Lung (tissue), 12 donors: ENCODE measurements around the gene NR1I2. TPM values are rescaled to one million over a fixed set of nuclear protein-coding genes. Genes with fewer than 3 reads are reported as not detected.

Source experiments
- ATAC-seq: fragments of 200-7000 bp; cut with Tn5 transposase; one replicate; pipeline ENCODE4 v1.9.1; 2020; ENCODE audit warnings: moderate number of reproducible peaks; ENCODE audit not compliant: insufficient read depth, low FRiP score
- DNase-seq, 3 donors: peaks; one replicate each; pipeline ENCODE4 v3.0.0-alpha.2; 2013 to 2017
- H3K27ac ChIP-seq, 2 donors: one replicate each; pipeline ENCODE4 v1.5.1; 2013; ENCODE audit warnings: mild to moderate bottlenecking in 2 of 2, moderate library complexity in 2 of 2, control low read depth in 1 of 2, inconsistent platforms in 1 of 2, low read depth in 1 of 2, low read length in 1 of 2
- H3K27me3 ChIP-seq, 3 donors: one replicate each; pipeline ENCODE4 v1.5.1; 2013; ENCODE audit warnings: low read length in 2 of 3; ENCODE audit not compliant: control insufficient read depth in 3 of 3, insufficient read depth in 3 of 3
- H3K36me3 ChIP-seq, 4 donors: one replicate each; pipeline ENCODE4 v1.5.1; 2013; ENCODE audit warnings: low read length in 4 of 4, mild to moderate bottlenecking in 1 of 4, moderate library complexity in 1 of 4; ENCODE audit not compliant: control insufficient read depth in 4 of 4, insufficient read depth in 4 of 4
- H3K4me1 ChIP-seq, 5 donors: one replicate each; pipeline ENCODE4 v1.5.1; 2013; ENCODE audit warnings: low read length in 5 of 5, mild to moderate bottlenecking in 2 of 5, moderate library complexity in 1 of 5; ENCODE audit not compliant: control insufficient read depth in 5 of 5, insufficient read depth in 5 of 5
- H3K4me3 ChIP-seq: one replicate; pipeline ENCODE4 v1.5.1; 2013; ENCODE audit warnings: mild to moderate bottlenecking, control low read depth, moderate library complexity
- H3K9ac ChIP-seq, 2 donors: one replicate each; pipeline ENCODE4 v1.5.1; 2013; ENCODE audit warnings: low read length in 2 of 2, control low read depth in 1 of 2; ENCODE audit not compliant: insufficient read depth in 1 of 2
- H3K9me3 ChIP-seq, 4 donors: one replicate each; pipeline ENCODE4 v1.5.1; 2013; ENCODE audit warnings: low read length in 3 of 4, mild to moderate bottlenecking in 1 of 4, moderate library complexity in 1 of 4; ENCODE audit not compliant: control insufficient read depth in 4 of 4, insufficient read depth in 3 of 4
- CTCF ChIP-seq: IDR thresholded peaks from 2 replicates; pipeline ENCODE4 v1.5.1; 2012; ENCODE audit warnings: mild to moderate bottlenecking; ENCODE audit errors: control extremely low read depth, extremely low read depth
- WGBS, 2 donors: extraction: QIAGEN DNeasy Blood & Tissue Kit; methylation state at CpG; one replicate each; pipeline ENCODE4 v1.1.7; 2013; 5-methylcytosine and 5-hydroxymethylcytosine counted together
- polyA plus RNA-seq, 2 donors: library from polyadenylated mRNA; stranded (reverse); fragments of 200-250 nt; gene quantifications; one replicate each; pipeline ENCODE4 v1.2.1, GENCODE V29; 2013
- total RNA-seq, 2 donors: library from RNA; depleted of rRNA in 1 of 2; stranded (reverse); fragments of >200 nt in 1 of 2; gene quantifications; one replicate each; pipeline ENCODE4 v1.2.1, GENCODE V29; 2014 to 2021
- donor health status: control.
- donor health status: control.
- donor health status: Bipolar disorder and iron deficiency.
- donor health status: healthy.
- donor health status: DM: yes; HTN: yes; CAD: no.

Gene NR1I2
- total and polyA plus RNA-seq, 4 donors, result 0.08 to 0.55 (median 0.22) TPM

GRCh38 chr3:119796785-119797184, 14.9 kb downstream of the NR1I2 start:
- ATAC-seq, result no peak
- no peak for TF ChIP-seq CTCF

GRCh38 chr3:119800844-119801243, 18.9 kb downstream of the NR1I2 start:
- no peak overlapping the region for H3K27ac ChIP-seq
- H3K4me3 ChIP-seq, result no peak overlapping the region
- no peak overlapping the region for H3K9ac ChIP-seq
- peaks cover 0 to 3% (median 0%) of the 10 kb centered on the region in 5 donors for H3K4me1 ChIP-seq
- DNase-seq (no peak), ATAC-seq (no peak)
- TF ChIP-seq CTCF, result no peak
- no peaks in the 10 kb centered on the region for H3K9me3 ChIP-seq
- H3K36me3 ChIP-seq, result no peaks in the 10 kb centered on the region
- H3K27me3 ChIP-seq, result no peaks in the 10 kb centered on the region
- 76 to 89% methylated on average over 4 of the region's 4 CpGs for WGBS, 2 donors

More at GRCh38 chr3:119796785-119797184, 14.9 kb downstream of the NR1I2 start:
- Histone ChIP-seq H3K27ac (no peak overlapping the region), H3K4me3 (no peak overlapping the region), H3K27me3 (no peaks in the 10 kb centered on the region), H3K9me3 (peaks cover 0 to 2% (median 0%) of the 10 kb centered on the region in 4 donors), H3K4me1 (peaks cover 0 to 3% (median 0%) of the 10 kb centered on the region in 5 donors), H3K9ac (no peak overlapping the region), H3K36me3 (no peaks in the 10 kb centered on the region)
- 73 to 85% methylated on average over 2 of the region's 2 CpGs for WGBS, 2 donors
- no peak for DNase-seq

- Histone ChIP-seq H3K9me3 (no peaks in the 10 kb centered on the region), H3K36me3 (no peaks in the 10 kb centered on the region), H3K27ac (no peak overlapping the region), H3K9ac (no peak overlapping the region), H3K4me3 (no peak overlapping the region), H3K27me3 (no peaks in the 10 kb centered on the region), H3K4me1 (peaks cover 0 to 5% (median 2%) of the 10 kb centered on the region in 5 donors)
- TF ChIP-seq CTCF, result no peak
- WGBS, 2 donors, result 93 to 96% methylated on average over 4 of the region's 4 CpGs
- ATAC-seq, result no peak
- no peak for DNase-seq
Observed at GRCh38 chr3:119808244-119808643, 26.3 kb downstream of the NR1I2 start.

- ATAC-seq (no peak), DNase-seq (no peak)
- Histone ChIP-seq H3K36me3 (no peaks in the 10 kb centered on the region), H3K4me3 (no peak overlapping the region), H3K9ac (no peak overlapping the region), H3K27me3 (no peaks in the 10 kb centered on the region), H3K4me1 (peaks cover 0 to 5% (median 2%) of the 10 kb centered on the region in 5 donors), H3K27ac (no peak overlapping the region), H3K9me3 (no peaks in the 10 kb centered on the region)
- no peak for TF ChIP-seq CTCF
- 88 to 94% methylated on average over 6 of the region's 6 CpGs for WGBS, 2 donors
Observed at GRCh38 chr3:119808843-119809242, 26.9 kb downstream of the NR1I2 start.
